HepG2 (cell line): Measurements from ENCODE around the gene LRRC74A. TPM values are rescaled to one million over a fixed set of nuclear protein-coding genes. Genes with fewer than 3 reads are reported as not detected.

Experiments used
- ATAC-seq: fragments of 200-7000 bp; cut with Tn5 transposase; 3 replicates; pipeline ENCODE4 v1.9.1; 2020; ENCODE audit warnings: mild to moderate bottlenecking, moderate library complexity
- BruUV-seq: library from RNA; stranded (reverse); fragments of 400-500 nt; replicated peaks from 2 replicates; lab custom pipeline; 2021; lab: Mats Ljungman, UMichigan
- CTCF ChIA-PET: fragments of 300-600 bp; formaldehyde crosslinking; extraction: SDS; loops from one replicate; lab custom pipeline; 2021; ENCODE audit warnings: low total read pairs, inconsistent platforms, low intra/inter-chr PET ratio; lab: Yijun Ruan, JAX
- POLR2A ChIA-PET: fragments of 350-600 bp; sonication (Branson Sonifier 250); formaldehyde crosslinking; loops from one replicate; lab custom pipeline; 2020; ENCODE audit warnings: antibody characterized with exemption, inconsistent platforms; lab: Yijun Ruan, JAX
- DNase-seq: peaks from one replicate; pipeline ENCODE4 v3.0.0-alpha.2; 2015; ENCODE audit warnings: low spot score
- FAIRE-seq: peaks from 3 replicates; lab custom pipeline; 2011; peaks lifted over from hg19 to GRCh38; lab: Jason Lieb, UNC
- H2AFZ ChIP-seq: one replicate; pipeline ENCODE4 v1.6.1; 2011; ENCODE audit warnings: low read length, inconsistent platforms
- H3K27ac ChIP-seq: fragments of 300-600 bp; 3 replicates; pipeline ENCODE4 v1.8.0; 2011; ENCODE audit warnings: mixed run types, mild to moderate bottlenecking, mixed read lengths, low read length, inconsistent platforms; ENCODE audit not compliant: insufficient read depth; ENCODE audit errors: extremely low read length
- H3K27me3 ChIP-seq, 2 experiments: fragments of 200-600 bp in 1 of 2; 2 replicates in 1 of 2; 3 replicates in 1 of 2; pipeline versions ENCODE4 v1.6.0 to v1.8.0; 2011; ENCODE audit warnings: low read length in 2 of 2, mild to moderate bottlenecking in 2 of 2, moderate library complexity in 2 of 2, inconsistent platforms in 1 of 2; ENCODE audit not compliant: insufficient read depth in 2 of 2, control insufficient read depth in 1 of 2
- H3K36me3 ChIP-seq, 2 experiments: fragments of 200-600 bp in 1 of 2; replicated peaks in 1 of 2; 2 replicates in 1 of 2; 3 replicates in 1 of 2; pipeline versions ENCODE4 v1.5.1 to v1.8.0; 2011; ENCODE audit warnings: low read length in 2 of 2, inconsistent platforms in 1 of 2; ENCODE audit not compliant: insufficient read depth in 2 of 2, control insufficient read depth in 1 of 2
- H3K4me1 ChIP-seq: 2 replicates; pipeline ENCODE4 v1.5.1; 2012; ENCODE audit warnings: low read length, inconsistent platforms; ENCODE audit not compliant: insufficient read depth
- H3K4me2 ChIP-seq: 2 replicates; pipeline ENCODE4 v1.6.0; 2011; ENCODE audit warnings: low read depth, low read length, inconsistent platforms
- H3K4me3 ChIP-seq, 3 experiments: fragments of 200-600 bp in 1 of 3; sonication (generic), shearing (Covaris generic) in 1 of 3; replicated peaks in 1 of 3; 2 replicates each; pipeline ENCODE4 v1.5.1; 2011 to 2016; ENCODE audit warnings: low read length in 3 of 3, inconsistent platforms in 2 of 3, low read depth in 2 of 3, mild to moderate bottlenecking in 2 of 3, control low read depth in 1 of 3, mixed read lengths in 1 of 3; ENCODE audit not compliant: insufficient read depth in 1 of 3
- H3K79me2 ChIP-seq: one replicate; pipeline ENCODE4 v1.6.1; 2011; ENCODE audit warnings: low read length, inconsistent platforms; ENCODE audit not compliant: insufficient read depth
- H3K9ac ChIP-seq: 2 replicates; pipeline ENCODE4 v1.6.0; 2011; ENCODE audit warnings: mild to moderate bottlenecking, low read depth, low read length, inconsistent platforms; ENCODE audit not compliant: insufficient read depth
- H3K9me3 ChIP-seq: 2 replicates; pipeline ENCODE4 v1.5.1; 2012; ENCODE audit warnings: mild to moderate bottlenecking, low read length
- H4K20me1 ChIP-seq: 2 replicates; pipeline ENCODE4 v1.6.0; 2011; ENCODE audit warnings: inconsistent platforms, mild to moderate bottlenecking, low read length, moderate library complexity; ENCODE audit not compliant: insufficient read depth
- CENPBD1 ChIP-seq: sonication (generic); formaldehyde crosslinking; IDR thresholded peaks from 2 replicates; pipeline ENCODE4 v1.8.0; 2022; ENCODE audit warnings: missing genetic modification reagents, low read depth, mild to moderate bottlenecking, borderline replicate concordance
- EHMT2 ChIP-seq: fragments of 200-600 bp; sonication (generic); IDR thresholded peaks from 2 replicates; pipeline ENCODE4 v1.7.0; 2017; ENCODE audit warnings: antibody characterized with exemption, low read depth, low read length, borderline replicate concordance
- ERF ChIP-seq: IDR thresholded peaks from 2 replicates; pipeline ENCODE4 v1.6.1; 2018; ENCODE audit warnings: missing biosample characterization, missing genetic modification reagents
- JARID2 ChIP-seq: sonication (generic); formaldehyde crosslinking; IDR thresholded peaks from 2 replicates; pipeline ENCODE4 v1.8.1; 2023; ENCODE audit warnings: missing genetic modification reagents, inconsistent platforms; ENCODE audit not compliant: insufficient replicate concordance
- LRRFIP1 ChIP-seq: sonication (generic); formaldehyde crosslinking; conservative IDR thresholded peaks from 2 replicates; pipeline ENCODE4 v1.4.0; 2020; ENCODE audit warnings: missing genetic modification reagents
- MAX ChIP-seq: IDR thresholded peaks from 2 replicates; pipeline ENCODE4 v1.6.1; 2012; ENCODE audit warnings: inconsistent platforms
- MED13 ChIP-seq: sonication (generic); formaldehyde crosslinking; IDR thresholded peaks from 2 replicates; pipeline ENCODE4 v1.5.0; 2020; ENCODE audit warnings: missing genetic modification reagents
- MYNN ChIP-seq: sonication (generic); formaldehyde crosslinking; IDR thresholded peaks from 2 replicates; pipeline ENCODE4 v1.4.0; 2020; ENCODE audit warnings: mild to moderate bottlenecking, low read depth, missing genetic modification reagents
- RELA ChIP-seq: sonication (generic); formaldehyde crosslinking; IDR thresholded peaks from 2 replicates; pipeline ENCODE4 v1.4.0; 2020; ENCODE audit warnings: missing genetic modification reagents
- ZFP36L2 ChIP-seq: sonication (generic); formaldehyde crosslinking; IDR thresholded peaks from 2 replicates; pipeline ENCODE4 v1.4.0; 2020; ENCODE audit warnings: missing genetic modification reagents
- ZNF563 ChIP-seq: sonication (generic); formaldehyde crosslinking; IDR thresholded peaks from 2 replicates; pipeline ENCODE4 v1.8.0; 2022; ENCODE audit warnings: mild to moderate bottlenecking, moderate library complexity, missing genetic modification reagents
- ZNF605 ChIP-seq: sonication (generic); formaldehyde crosslinking; IDR thresholded peaks from 2 replicates; pipeline ENCODE4 v1.8.0; 2022; ENCODE audit warnings: mild to moderate bottlenecking, missing genetic modification reagents
- WGBS: methylation state at CpG from one replicate; pipeline ENCODE4 v1.1.6; 2017; ENCODE audit warnings: low lambda C conversion rate; 5-methylcytosine and 5-hydroxymethylcytosine counted together
- in situ Hi-C: cut with HindIII; loops from 2 replicates; pipeline ENCODE4 v1.10.0; 2017; ENCODE audit warnings: low pct_unique_long_range_greater_than_20kb; ENCODE audit not compliant: extremely low pct_ligation_motif_present
- intact Hi-C: fragments of 100-400 bp; cut with micrococcal nuclease; formaldehyde crosslinking; loops from one replicate; pipeline ENCODE4 v1.10.0; 2022; ENCODE audit not compliant: unreplicated experiment
- polyA plus RNA-seq, 8 experiments: library from polyadenylated mRNA; depleted of rRNA in 3 of 8; stranded (reverse) in 7 of 8; unstranded in 1 of 8; fragments of >200 nt; fragmentation: Illumina TruSeq in 4 of 8; extraction: Trizol in 4 of 8; gene quantifications; 2 replicates each; pipeline versions ENCODE4 v1.2.1 to v1.2.3, GENCODE V29; 2011 to 2016; ENCODE audit warnings: low read depth in 4 of 8, missing spikeins in 1 of 8, mixed read lengths in 1 of 8; ENCODE audit not compliant: insufficient read depth in 1 of 8
- total RNA-seq, 5 experiments: library from RNA; depleted of rRNA; stranded (reverse); fragments of >200 nt; fragmentation: Illumina TruSeq; extraction: Trizol; gene quantifications; 2 replicates each; pipeline ENCODE4 v1.2.3, GENCODE V29; 2016; ENCODE audit warnings: low read depth in 1 of 5
- TF ChIP-seq, protein P1 (sequence below): IDR thresholded peaks from 2 replicates; pipeline ENCODE4 v1.6.1; 2016; ENCODE audit warnings: mild to moderate bottlenecking, missing biosample characterization, missing genetic modification reagents
- TF ChIP-seq, protein P2 (sequence below): sonication (generic); formaldehyde crosslinking; IDR thresholded peaks from 2 replicates; pipeline ENCODE4 v1.5.1; 2020; ENCODE audit warnings: missing genetic modification reagents, mild to moderate bottlenecking, borderline replicate concordance

The LRRC74A gene
- total and polyA plus RNA-seq, 2 of the 13 experiments (the other 11 are each of a cell fraction or from before 2014, with no cell fraction given), result not detected

DNA sequence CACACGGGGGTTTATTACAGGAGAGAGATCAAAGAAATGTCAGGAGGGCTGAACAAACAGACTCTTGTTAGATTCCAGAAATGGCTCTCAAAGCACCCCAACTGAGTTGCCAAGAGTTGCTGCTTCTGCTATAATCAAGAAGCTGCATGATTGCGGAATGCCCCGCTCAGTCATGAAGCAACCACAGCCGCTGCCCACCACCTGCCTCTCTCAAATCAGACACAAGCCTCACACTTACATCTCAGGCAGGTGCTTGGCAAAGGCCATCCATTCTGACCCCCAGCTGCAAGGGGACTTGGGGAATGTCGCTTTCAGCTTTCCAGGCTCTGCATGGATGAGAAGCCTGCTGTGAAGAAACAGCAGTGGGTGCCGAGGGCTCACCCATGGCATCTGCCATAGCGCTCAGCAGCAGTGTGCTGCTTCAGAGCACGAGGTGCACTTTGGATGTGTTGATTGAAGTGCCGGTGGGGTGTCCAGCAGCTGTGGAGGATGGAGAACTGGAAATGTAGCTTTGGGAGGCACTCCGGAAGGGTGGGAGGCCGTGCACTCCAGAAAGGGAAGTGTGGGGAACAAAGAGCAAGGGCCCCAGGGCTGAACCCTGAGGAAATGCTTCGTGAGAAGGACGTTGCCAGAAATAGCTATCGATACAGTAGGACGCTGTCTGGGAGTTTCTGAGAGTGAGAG, 37.7 kb downstream of the LRRC74A start (continued):
- TF ChIP-seq MAX (0 out of 2 replicates have a peak, but pooled peaks have one; percentile 22), EHMT2 (no peak), LRRFIP1 (CRISPR knock-in tag) (no peak)

DNA sequence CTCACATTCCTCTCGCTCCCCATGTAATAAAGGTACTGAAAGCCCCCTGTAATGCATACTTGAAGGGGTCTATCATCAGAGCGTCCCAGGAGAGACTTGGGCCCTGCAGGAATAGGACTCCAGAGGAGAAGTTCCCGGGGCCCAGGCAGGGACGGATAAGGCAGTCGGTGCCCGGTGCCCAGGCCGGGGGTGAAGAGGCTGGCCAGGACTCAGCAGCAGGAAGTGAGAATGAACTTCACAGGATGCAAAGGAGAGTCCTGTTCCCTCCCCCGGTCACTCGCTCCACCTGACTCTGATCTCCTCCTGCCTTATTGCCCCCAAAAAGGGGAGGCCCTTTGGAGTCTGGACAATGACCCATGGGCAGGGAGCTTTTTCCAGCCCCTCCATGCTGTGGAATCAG, 40.2 kb downstream of the LRRC74A start:
- no peaks in the 10 kb centered on the region for H4K20me1 ChIP-seq
- H3K27ac ChIP-seq, result no peak overlapping the region
- ChIA-PET POLR2A (no interaction called here), CTCF (no interaction called here)
- in situ Hi-C loops, result loop anchor here (5.0 kb wide), 1 partner anchor 206 kb away; no protein-coding TSS in a partner anchor
- no peaks in the 10 kb centered on the region for H3K9me3 ChIP-seq
- intact Hi-C loops, result no loop called here
- 60% methylated on average over 7 of the region's 9 CpGs for WGBS
- H3K79me2 ChIP-seq, result no peaks in the 10 kb centered on the region
- no peak overlapping the region for H3K4me2 ChIP-seq
- H3K4me3 ChIP-seq, result no peak overlapping the region
- ATAC-seq (no peak), FAIRE-seq (no peak), DNase-seq (no peak)
- peaks cover 8% of the 10 kb centered on the region for H3K4me1 ChIP-seq
- H3K27me3 ChIP-seq, result peaks cover 0 to 14% of the 10 kb centered on the region in 2 experiments; a peak in 2 of 5 replicates
- TF ChIP-seq, protein P1, sequence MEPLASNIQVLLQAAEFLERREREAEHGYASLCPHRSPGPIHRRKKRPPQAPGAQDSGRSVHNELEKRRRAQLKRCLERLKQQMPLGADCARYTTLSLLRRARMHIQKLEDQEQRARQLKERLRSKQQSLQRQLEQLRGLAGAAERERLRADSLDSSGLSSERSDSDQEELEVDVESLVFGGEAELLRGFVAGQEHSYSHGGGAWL (CRISPR knock-in tag), result no peak
- TF ChIP-seq MYNN (no peak), ZNF563 (CRISPR knock-in tag) (no peak), MED13 (CRISPR knock-in tag) (no peak), JARID2 (CRISPR knock-in tag) (no peak), CENPBD1 (CRISPR knock-in tag) (no peak), ERF (CRISPR knock-in tag) (no peak), RELA (no peak), ZFP36L2 (CRISPR knock-in tag) (no peak), ZNF605 (no peak)
- TF ChIP-seq, protein P2, sequence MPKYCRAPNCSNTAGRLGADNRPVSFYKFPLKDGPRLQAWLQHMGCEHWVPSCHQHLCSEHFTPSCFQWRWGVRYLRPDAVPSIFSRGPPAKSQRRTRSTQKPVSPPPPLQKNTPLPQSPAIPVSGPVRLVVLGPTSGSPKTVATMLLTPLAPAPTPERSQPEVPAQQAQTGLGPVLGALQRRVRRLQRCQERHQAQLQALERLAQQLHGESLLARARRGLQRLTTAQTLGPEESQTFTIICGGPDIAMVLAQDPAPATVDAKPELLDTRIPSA (CRISPR knock-in tag), result no peak
- H3K36me3 ChIP-seq, result no peaks in the 10 kb centered on the region
- no TSS peak for BruUV-seq
- H3K9ac ChIP-seq, result no peak overlapping the region
- no peak overlapping the region for H2AFZ ChIP-seq
